HepG2 (cell line): Measurements from ENCODE around the gene PRDX5. TPM values are rescaled to one million over a fixed set of nuclear protein-coding genes. Genes with fewer than 3 reads are reported as not detected.

Experiments
- BRCA1 ChIP-seq: sonication (generic); formaldehyde crosslinking; IDR thresholded peaks from 2 replicates; pipeline ENCODE4 v1.4.0; 2020; ENCODE audit warnings: missing genetic modification reagents
- CENPBD1 ChIP-seq: sonication (generic); formaldehyde crosslinking; IDR thresholded peaks from 2 replicates; pipeline ENCODE4 v1.8.0; 2022; ENCODE audit warnings: missing genetic modification reagents, low read depth, mild to moderate bottlenecking, borderline replicate concordance
- ESRRA ChIP-seq: sonication (generic); formaldehyde crosslinking; IDR thresholded peaks from 2 replicates; pipeline ENCODE4 v1.5.1; 2020; ENCODE audit warnings: mild to moderate bottlenecking, low read depth, missing genetic modification reagents
- ETS1 ChIP-seq: sonication (generic); formaldehyde crosslinking; IDR thresholded peaks from 2 replicates; pipeline ENCODE4 v1.4.0; 2020; ENCODE audit warnings: missing genetic modification reagents
- KDM5B ChIP-seq: sonication (generic); formaldehyde crosslinking; IDR thresholded peaks from 2 replicates; pipeline ENCODE4 v1.4.0; 2020; ENCODE audit warnings: missing genetic modification reagents, mild to moderate bottlenecking, borderline replicate concordance
- KMT2B ChIP-seq: IDR thresholded peaks from 2 replicates; pipeline ENCODE4 v1.6.1; 2016; ENCODE audit warnings: missing genetic modification reagents, missing compliant biosample characterization
- MEIS2 ChIP-seq: sonication (generic); formaldehyde crosslinking; IDR thresholded peaks from 2 replicates; pipeline ENCODE4 v1.9.0; 2021; ENCODE audit warnings: mild to moderate bottlenecking, missing genetic modification reagents
- NFE2 ChIP-seq: sonication (generic); formaldehyde crosslinking; IDR thresholded peaks from 2 replicates; pipeline ENCODE4 v1.4.0; 2020; ENCODE audit warnings: missing genetic modification reagents
- NPAS2 ChIP-seq: sonication (generic); formaldehyde crosslinking; IDR thresholded peaks from 2 replicates; pipeline ENCODE4 v1.8.0; 2022; ENCODE audit warnings: mild to moderate bottlenecking, missing genetic modification reagents, borderline replicate concordance
- PHF21A ChIP-seq: sonication (generic); formaldehyde crosslinking; IDR thresholded peaks from 2 replicates; pipeline ENCODE4 v1.5.0; 2020; ENCODE audit warnings: mild to moderate bottlenecking, missing genetic modification reagents
- POGZ ChIP-seq: sonication (generic); formaldehyde crosslinking; IDR thresholded peaks from 2 replicates; pipeline ENCODE4 v1.4.0; 2020; ENCODE audit warnings: mild to moderate bottlenecking, missing genetic modification reagents
- RFX5 ChIP-seq: IDR thresholded peaks from 2 replicates; pipeline ENCODE4 v1.6.1; 2011; ENCODE audit warnings: low read depth, low read length, improper control_type of control experiment
- STAG1 ChIP-seq: sonication (generic); formaldehyde crosslinking; IDR thresholded peaks from 2 replicates; pipeline ENCODE4 v1.4.0; 2020; ENCODE audit warnings: missing genetic modification reagents
- ZFYVE20 ChIP-seq: sonication (generic); formaldehyde crosslinking; IDR thresholded peaks from 2 replicates; pipeline ENCODE4 v1.8.0; 2023; ENCODE audit warnings: low read depth, mild to moderate bottlenecking, moderate library complexity, missing genetic modification reagents, borderline replicate concordance
- ZIK1 ChIP-seq: sonication (generic); formaldehyde crosslinking; IDR thresholded peaks from 2 replicates; pipeline ENCODE4 v1.5.0; 2020; ENCODE audit warnings: mild to moderate bottlenecking, low read depth, missing genetic modification reagents, borderline replicate concordance
- ZNF510 ChIP-seq: sonication (generic); formaldehyde crosslinking; IDR thresholded peaks from 2 replicates; pipeline ENCODE4 v1.4.0; 2020; ENCODE audit warnings: low read depth, mild to moderate bottlenecking, missing genetic modification reagents
- ZNF616 ChIP-seq: sonication (generic); formaldehyde crosslinking; IDR thresholded peaks from 2 replicates; pipeline ENCODE4 v1.5.0; 2020; ENCODE audit warnings: low read depth, mild to moderate bottlenecking, missing genetic modification reagents
- ZNF691 ChIP-seq: sonication (generic); formaldehyde crosslinking; IDR thresholded peaks from 2 replicates; pipeline ENCODE4 v1.4.0; 2020; ENCODE audit warnings: missing genetic modification reagents, low read depth, mild to moderate bottlenecking, borderline replicate concordance
- polyA plus RNA-seq, 8 experiments: library from polyadenylated mRNA; depleted of rRNA in 3 of 8; stranded (reverse) in 7 of 8; unstranded in 1 of 8; fragments of >200 nt; fragmentation: Illumina TruSeq in 4 of 8; extraction: Trizol in 4 of 8; gene quantifications; 2 replicates each; pipeline versions ENCODE4 v1.2.1 to v1.2.3, GENCODE V29; 2011 to 2016; ENCODE audit warnings: low read depth in 4 of 8, missing spikeins in 1 of 8, mixed read lengths in 1 of 8; ENCODE audit not compliant: insufficient read depth in 1 of 8
- total RNA-seq, 5 experiments: library from RNA; depleted of rRNA; stranded (reverse); fragments of >200 nt; fragmentation: Illumina TruSeq; extraction: Trizol; gene quantifications; 2 replicates each; pipeline ENCODE4 v1.2.3, GENCODE V29; 2016; ENCODE audit warnings: low read depth in 1 of 5
- TF ChIP-seq, protein P1 (sequence below): sonication (generic); formaldehyde crosslinking; IDR thresholded peaks from 2 replicates; pipeline ENCODE4 v1.5.0; 2020; ENCODE audit warnings: mild to moderate bottlenecking, missing genetic modification reagents, borderline replicate concordance
- TF ChIP-seq, protein P2 (sequence below): sonication (generic); formaldehyde crosslinking; IDR thresholded peaks from 2 replicates; pipeline ENCODE4 v1.4.0; 2020; ENCODE audit warnings: mild to moderate bottlenecking, missing genetic modification reagents
- TF ChIP-seq, protein P3 (sequence below): sonication (generic); formaldehyde crosslinking; IDR thresholded peaks from 2 replicates; pipeline ENCODE4 v1.5.0; 2020; ENCODE audit warnings: missing genetic modification reagents

Gene PRDX5
- total and polyA plus RNA-seq, 2 of the 13 experiments (the other 11 are each of a cell fraction or from before 2014, with no cell fraction given): 215 to 311 TPM

DNA sequence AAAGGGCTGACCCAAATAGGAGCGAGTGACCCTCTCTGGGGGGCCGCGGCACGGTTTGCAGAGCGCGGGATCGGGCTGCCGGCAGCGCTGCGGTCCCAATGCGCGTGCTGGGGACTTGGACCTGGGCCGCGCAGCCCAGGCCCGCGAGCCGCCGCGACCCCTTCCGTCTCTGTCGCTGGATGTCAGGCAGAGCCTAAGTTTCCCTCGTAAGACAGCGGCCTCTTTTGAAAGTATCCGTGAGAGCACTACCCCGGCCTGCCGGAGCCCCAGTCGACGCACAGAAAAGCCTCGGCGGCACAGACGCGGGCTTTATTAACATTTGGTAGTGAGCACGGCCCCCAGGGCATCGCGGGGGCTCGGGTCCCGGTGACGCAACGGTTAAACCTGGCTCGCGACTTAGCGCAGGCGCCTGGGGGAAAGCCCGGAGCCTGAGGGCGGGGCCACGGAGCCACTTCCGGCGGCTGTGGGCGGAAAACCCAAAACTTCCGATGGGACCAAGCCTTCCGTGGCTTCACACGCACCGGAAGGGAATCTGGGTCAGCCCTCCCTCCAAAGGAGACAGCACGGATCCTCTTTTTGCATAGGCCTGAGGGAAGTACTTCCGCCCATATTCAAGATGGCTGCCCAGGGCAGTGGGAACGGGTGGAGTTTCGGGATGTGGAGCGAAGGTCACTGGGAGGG lies 48.2 kb upstream of the PRDX5 start (continued):
- TF ChIP-seq, protein P1, sequence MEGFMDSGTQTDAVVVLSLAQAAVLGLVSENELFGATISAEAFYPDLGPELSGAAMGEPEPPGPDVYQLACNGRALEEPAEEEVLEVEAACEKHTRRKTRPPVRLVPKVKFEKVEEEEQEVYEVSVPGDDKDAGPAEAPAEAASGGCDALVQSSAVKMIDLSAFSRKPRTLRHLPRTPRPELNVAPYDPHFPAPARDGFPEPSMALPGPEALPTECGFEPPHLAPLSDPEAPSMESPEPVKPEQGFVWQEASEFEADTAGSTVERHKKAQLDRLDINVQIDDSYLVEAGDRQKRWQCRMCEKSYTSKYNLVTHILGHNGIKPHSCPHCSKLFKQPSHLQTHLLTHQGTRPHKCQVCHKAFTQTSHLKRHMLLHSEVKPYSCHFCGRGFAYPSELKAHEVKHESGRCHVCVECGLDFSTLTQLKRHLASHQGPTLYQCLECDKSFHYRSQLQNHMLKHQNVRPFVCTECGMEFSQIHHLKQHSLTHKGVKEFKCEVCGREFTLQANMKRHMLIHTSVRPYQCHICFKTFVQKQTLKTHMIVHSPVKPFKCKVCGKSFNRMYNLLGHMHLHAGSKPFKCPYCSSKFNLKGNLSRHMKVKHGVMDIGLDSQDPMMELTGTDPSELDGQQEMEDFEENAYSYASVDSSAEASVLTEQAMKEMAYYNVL (CRISPR knock-in tag): no peak
- TF ChIP-seq STAG1 (CRISPR knock-in tag) (no peak; the same call in 1 of the 2 replicates), CENPBD1 (CRISPR knock-in tag) (no peak; the same call in 1 of the 2 replicates), KDM5B (CRISPR knock-in tag) (no peak; the same call in 1 of the 2 replicates), ZIK1 (CRISPR knock-in tag) (no peak; the same call in 1 of the 2 replicates), BRCA1 (CRISPR knock-in tag) (0 out of 2 replicates have a peak, but pooled peaks have one; percentile 28), POGZ (peak; percentile 36; the same call in 1 of the 2 replicates), NFE2 (CRISPR knock-in tag) (no peak), MEIS2 (CRISPR knock-in tag) (no peak), NPAS2 (no peak), PHF21A (CRISPR knock-in tag) (peak; percentile 81), ZNF510 (CRISPR knock-in tag) (no peak), RFX5 (no peak), ZFYVE20 (no peak), ESRRA (peak; percentile 57; the same call in 1 of the 2 replicates), ZNF691 (no peak; the same call in 1 of the 2 replicates), ETS1 (CRISPR knock-in tag) (no peak; the same call in 1 of the 2 replicates), KMT2B (CRISPR knock-in tag) (no peak), ZNF616 (CRISPR knock-in tag) (no peak)
- TF ChIP-seq, protein P2, sequence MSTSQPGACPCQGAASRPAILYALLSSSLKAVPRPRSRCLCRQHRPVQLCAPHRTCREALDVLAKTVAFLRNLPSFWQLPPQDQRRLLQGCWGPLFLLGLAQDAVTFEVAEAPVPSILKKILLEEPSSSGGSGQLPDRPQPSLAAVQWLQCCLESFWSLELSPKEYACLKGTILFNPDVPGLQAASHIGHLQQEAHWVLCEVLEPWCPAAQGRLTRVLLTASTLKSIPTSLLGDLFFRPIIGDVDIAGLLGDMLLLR (CRISPR knock-in tag): no peak
- TF ChIP-seq, protein P3, sequence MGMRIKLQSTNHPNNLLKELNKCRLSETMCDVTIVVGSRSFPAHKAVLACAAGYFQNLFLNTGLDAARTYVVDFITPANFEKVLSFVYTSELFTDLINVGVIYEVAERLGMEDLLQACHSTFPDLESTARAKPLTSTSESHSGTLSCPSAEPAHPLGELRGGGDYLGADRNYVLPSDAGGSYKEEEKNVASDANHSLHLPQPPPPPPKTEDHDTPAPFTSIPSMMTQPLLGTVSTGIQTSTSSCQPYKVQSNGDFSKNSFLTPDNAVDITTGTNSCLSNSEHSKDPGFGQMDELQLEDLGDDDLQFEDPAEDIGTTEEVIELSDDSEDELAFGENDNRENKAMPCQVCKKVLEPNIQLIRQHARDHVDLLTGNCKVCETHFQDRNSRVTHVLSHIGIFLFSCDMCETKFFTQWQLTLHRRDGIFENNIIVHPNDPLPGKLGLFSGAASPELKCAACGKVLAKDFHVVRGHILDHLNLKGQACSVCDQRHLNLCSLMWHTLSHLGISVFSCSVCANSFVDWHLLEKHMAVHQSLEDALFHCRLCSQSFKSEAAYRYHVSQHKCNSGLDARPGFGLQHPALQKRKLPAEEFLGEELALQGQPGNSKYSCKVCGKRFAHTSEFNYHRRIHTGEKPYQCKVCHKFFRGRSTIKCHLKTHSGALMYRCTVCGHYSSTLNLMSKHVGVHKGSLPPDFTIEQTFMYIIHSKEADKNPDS (CRISPR knock-in tag): no peak; the same call in 1 of the 2 replicates
